Neural progenitor cell (in vitro differentiated cells): Measurements from ENCODE around the gene KLHDC4. TPM values are rescaled to one million over a fixed set of nuclear protein-coding genes. Genes with fewer than 3 reads are reported as not detected.

Source experiments
- DNase-seq: peaks from one replicate; pipeline ENCODE4 v3.0.0-alpha.2; 2016; ENCODE audit warnings: low spot score
- H2AFZ ChIP-seq: fragments of 200-600 bp; sonication (generic); replicated peaks from 2 replicates; pipeline ENCODE4 v1.6.1; 2016; ENCODE audit warnings: antibody characterized with exemption
- H3F3A ChIP-seq: fragments of 200-600 bp; sonication (generic); 2 replicates; pipeline ENCODE4 v1.6.1; 2016; ENCODE audit warnings: antibody characterized with exemption, low read depth
- H3K27ac ChIP-seq: fragments of 200-600 bp; sonication (generic); 2 replicates; pipeline ENCODE4 v1.5.1; 2016; ENCODE audit warnings: mild to moderate bottlenecking
- H3K27me3 ChIP-seq: fragments of 200-600 bp; sonication (generic); 2 replicates; pipeline ENCODE4 v1.6.1; 2016; ENCODE audit warnings: mild to moderate bottlenecking, moderate library complexity
- H3K36me3 ChIP-seq: fragments of 200-600 bp; sonication (generic); 2 replicates; pipeline ENCODE4 v1.5.1; 2016
- H3K4me1 ChIP-seq: fragments of 200-600 bp; sonication (generic); 2 replicates; pipeline ENCODE4 v1.6.1; 2016; ENCODE audit warnings: mixed run types
- H3K4me2 ChIP-seq: fragments of 200-600 bp; sonication (generic); 2 replicates; pipeline ENCODE4 v1.6.1; 2016
- H3K4me3 ChIP-seq: fragments of 200-600 bp; sonication (generic); 2 replicates; pipeline ENCODE4 v1.5.1; 2016
- H3K79me2 ChIP-seq: fragments of 200-600 bp; sonication (generic); 2 replicates; pipeline ENCODE4 v1.6.1; 2016; ENCODE audit warnings: low read depth
- H3K9ac ChIP-seq: fragments of 200-600 bp; sonication (generic); 2 replicates; pipeline ENCODE4 v1.6.1; 2016
- H3K9me3 ChIP-seq: fragments of 200-600 bp; sonication (generic); 2 replicates; pipeline ENCODE4 v1.5.1; 2016; ENCODE audit warnings: low read depth
- H4K20me1 ChIP-seq: fragments of 200-600 bp; sonication (generic); 2 replicates; pipeline ENCODE4 v1.6.1; 2016; ENCODE audit warnings: low read depth
- H3K27ac Mint-ChIP-seq: 3 replicates; pipeline ENCODE4 v1.8.0; 2021; ENCODE audit warnings: mixed read lengths
- H3K27me3 Mint-ChIP-seq: 2 replicates; pipeline ENCODE4 v1.8.0; 2022; ENCODE audit warnings: low read depth, mild to moderate bottlenecking, inconsistent platforms, moderate library complexity, mixed read lengths; ENCODE audit not compliant: insufficient read depth
- H3K36me3 Mint-ChIP-seq: 3 replicates; pipeline ENCODE4 v1.8.0; 2021; ENCODE audit warnings: mixed read lengths
- H3K4me1 Mint-ChIP-seq: 3 replicates; pipeline ENCODE4 v1.8.0; 2021; ENCODE audit warnings: mixed read lengths
- H3K4me3 Mint-ChIP-seq: 3 replicates; pipeline ENCODE4 v1.8.0; 2021; ENCODE audit warnings: mild to moderate bottlenecking, moderate library complexity, mixed read lengths
- H3K9me3 Mint-ChIP-seq: 3 replicates; pipeline ENCODE4 v1.8.0; 2020; ENCODE audit warnings: mixed read lengths
- EZH2 ChIP-seq: fragments of 200-600 bp; sonication (generic); IDR thresholded peaks from 2 replicates; pipeline ENCODE4 v1.6.1; 2017; ENCODE audit warnings: antibody characterized with exemption, mild to moderate bottlenecking, moderate library complexity
- EZH2phosphoT487 ChIP-seq: fragments of 200-600 bp; sonication (generic); IDR thresholded peaks from 2 replicates; pipeline ENCODE4 v1.6.1; 2017; ENCODE audit warnings: antibody characterized with exemption
- total RNA-seq: library from RNA; depleted of rRNA; stranded (reverse); fragments of >200 nt; gene quantifications from 2 replicates; pipeline ENCODE4 v1.2.3, GENCODE V29; 2015; ENCODE audit warnings: low replicate concordance
- TF ChIP-seq, protein P1 (sequence below): fragments of 200-600 bp; sonication (generic); IDR thresholded peaks from 2 replicates; pipeline ENCODE4 v1.5.1; 2017; ENCODE audit warnings: antibody characterized with exemption, mild to moderate bottlenecking

The KLHDC4 gene
- total RNA-seq, 1 donor from 2014 or later: 19.2 TPM

DNA sequence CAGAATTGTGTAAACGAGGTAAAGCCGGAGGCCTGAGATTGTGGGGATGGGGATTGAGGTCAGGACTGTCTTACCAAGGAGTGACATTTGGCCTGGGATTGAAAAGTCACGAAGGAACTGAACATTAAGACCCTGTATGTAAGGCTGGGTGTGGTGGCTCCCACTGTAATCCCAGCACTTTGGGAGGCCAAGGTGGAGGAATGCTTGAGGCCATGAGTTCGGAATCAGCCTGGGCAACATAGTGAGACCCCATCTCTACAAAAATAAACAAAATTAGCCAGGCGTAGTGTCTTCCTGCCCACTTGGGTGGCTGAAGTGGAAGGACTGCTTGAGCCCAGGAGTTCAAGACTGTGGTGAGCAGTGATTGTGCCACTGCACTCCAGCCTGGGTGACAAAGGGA is 88.0 kb downstream of the KLHDC4 start:
- Mint-ChIP-seq H3K4me1 (peaks cover 16% of the 10 kb centered on the region), H3K27me3 (peaks cover 8% of the 10 kb centered on the region), H3K9me3 (no peaks in the 10 kb centered on the region), H3K27ac (peak overlapping the region; percentile 48), H3K4me3 (no peak overlapping the region), H3K36me3 (peaks cover 3% of the 10 kb centered on the region)
- H2AFZ ChIP-seq: no peak overlapping the region
- no peak overlapping the region for H3K9ac ChIP-seq
- H3K4me3 ChIP-seq: no peak overlapping the region
- H3K4me1 ChIP-seq: peaks cover 8% of the 10 kb centered on the region
- no peaks in the 10 kb centered on the region for H3K9me3 ChIP-seq
- H4K20me1 ChIP-seq: peaks cover 18% of the 10 kb centered on the region
- H3K4me2 ChIP-seq: no peak overlapping the region
- H3K27me3 ChIP-seq: no peaks in the 10 kb centered on the region
- no peaks in the 10 kb centered on the region for H3K36me3 ChIP-seq
- H3K79me2 ChIP-seq: no peaks in the 10 kb centered on the region
- no peak for DNase-seq
- H3F3A ChIP-seq: no peaks in the 10 kb centered on the region
- H3K27ac ChIP-seq: no peak overlapping the region
- no peak for TF ChIP-seq EZH2phosphoT487
- no peak for TF ChIP-seq EZH2
- TF ChIP-seq, protein P1, sequence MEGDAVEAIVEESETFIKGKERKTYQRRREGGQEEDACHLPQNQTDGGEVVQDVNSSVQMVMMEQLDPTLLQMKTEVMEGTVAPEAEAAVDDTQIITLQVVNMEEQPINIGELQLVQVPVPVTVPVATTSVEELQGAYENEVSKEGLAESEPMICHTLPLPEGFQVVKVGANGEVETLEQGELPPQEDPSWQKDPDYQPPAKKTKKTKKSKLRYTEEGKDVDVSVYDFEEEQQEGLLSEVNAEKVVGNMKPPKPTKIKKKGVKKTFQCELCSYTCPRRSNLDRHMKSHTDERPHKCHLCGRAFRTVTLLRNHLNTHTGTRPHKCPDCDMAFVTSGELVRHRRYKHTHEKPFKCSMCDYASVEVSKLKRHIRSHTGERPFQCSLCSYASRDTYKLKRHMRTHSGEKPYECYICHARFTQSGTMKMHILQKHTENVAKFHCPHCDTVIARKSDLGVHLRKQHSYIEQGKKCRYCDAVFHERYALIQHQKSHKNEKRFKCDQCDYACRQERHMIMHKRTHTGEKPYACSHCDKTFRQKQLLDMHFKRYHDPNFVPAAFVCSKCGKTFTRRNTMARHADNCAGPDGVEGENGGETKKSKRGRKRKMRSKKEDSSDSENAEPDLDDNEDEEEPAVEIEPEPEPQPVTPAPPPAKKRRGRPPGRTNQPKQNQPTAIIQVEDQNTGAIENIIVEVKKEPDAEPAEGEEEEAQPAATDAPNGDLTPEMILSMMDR: no peak

DNA sequence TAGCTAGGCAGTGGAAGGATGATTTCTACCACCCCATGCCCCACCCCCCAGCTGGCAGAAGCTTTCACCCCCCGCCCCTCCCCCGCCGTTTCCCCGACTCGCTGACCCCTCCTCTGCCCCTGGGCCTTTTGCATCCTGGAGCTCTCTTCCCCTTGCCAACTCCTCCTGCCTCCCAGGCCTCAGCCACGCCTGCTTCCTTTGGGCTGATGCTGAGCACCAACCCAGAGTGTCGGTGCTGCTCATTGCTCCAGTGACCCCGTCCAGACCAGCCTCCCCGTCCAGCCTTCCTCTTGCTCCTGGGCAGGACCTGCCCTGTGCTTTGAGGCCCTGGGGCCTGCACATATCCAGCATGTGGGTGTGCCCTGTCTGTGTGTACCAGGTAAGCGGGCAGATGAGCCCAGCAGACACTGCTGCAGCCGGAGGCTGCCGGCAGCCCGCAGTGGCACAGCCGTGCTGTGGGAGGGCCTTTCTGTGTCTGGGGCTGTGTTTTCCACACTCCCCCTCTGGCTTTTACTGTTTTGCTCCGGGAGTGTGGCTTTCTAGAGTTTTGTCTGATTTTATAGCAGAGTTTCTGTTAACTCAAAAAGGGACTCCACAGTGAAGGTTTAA is 90.6 kb downstream of the KLHDC4 start:
- Mint-ChIP-seq H3K27me3 (peaks cover 5% of the 10 kb centered on the region), H3K9me3 (no peaks in the 10 kb centered on the region), H3K4me3 (peak overlapping the region; percentile 43), H3K36me3 (no peaks in the 10 kb centered on the region), H3K4me1 (peaks cover 13% of the 10 kb centered on the region), H3K27ac (no peak overlapping the region)
- Histone ChIP-seq H3K9me3 (no peaks in the 10 kb centered on the region), H3K4me2 (peak overlapping the region; percentile 35), H3K27ac (no peak overlapping the region), H3K9ac (peak overlapping the region; percentile 14), H3K36me3 (no peaks in the 10 kb centered on the region), H2AFZ (no peak overlapping the region), H3K4me3 (no peak overlapping the region), H3K27me3 (no peaks in the 10 kb centered on the region), H3F3A (no peaks in the 10 kb centered on the region), H3K4me1 (peaks cover 8% of the 10 kb centered on the region), H3K79me2 (no peaks in the 10 kb centered on the region), H4K20me1 (peaks cover 11% of the 10 kb centered on the region)
- TF ChIP-seq, protein P1: no peak
- TF ChIP-seq EZH2phosphoT487: no peak
- no peak for TF ChIP-seq EZH2
- DNase-seq: peak; percentile 32

DNA sequence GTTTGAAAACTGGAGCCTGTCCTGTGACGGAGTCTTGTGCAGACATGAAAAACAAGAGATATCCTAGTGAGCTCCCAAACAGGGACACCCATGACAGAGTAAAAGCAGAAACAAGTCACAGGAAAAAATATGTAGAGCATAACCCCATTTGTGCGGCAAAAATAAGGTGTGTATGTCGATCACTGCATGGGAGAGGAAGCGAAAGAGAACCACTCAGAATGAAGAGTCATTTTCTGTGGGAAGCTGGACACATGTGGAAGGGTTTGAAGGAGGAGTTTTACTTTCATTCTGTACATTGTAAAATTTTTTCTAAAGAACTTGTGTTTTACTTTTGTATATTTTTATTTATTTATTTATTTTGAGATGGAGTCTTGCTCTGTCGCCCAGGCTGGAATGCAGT is 91.4 kb downstream of the KLHDC4 start:
- H3K27ac Mint-ChIP-seq: no peak overlapping the region
- H3K27me3 ChIP-seq: no peaks in the 10 kb centered on the region
- no peaks in the 10 kb centered on the region for H3K9me3 ChIP-seq
- H3K9ac ChIP-seq: no peak overlapping the region
- no peak overlapping the region for H3K4me3 Mint-ChIP-seq
- no peak for DNase-seq
- no peaks in the 10 kb centered on the region for H3F3A ChIP-seq
- H3K9me3 Mint-ChIP-seq: no peaks in the 10 kb centered on the region
- H3K4me2 ChIP-seq: no peak overlapping the region
- H3K4me1 ChIP-seq: peaks cover 8% of the 10 kb centered on the region
- H4K20me1 ChIP-seq: peaks cover 4% of the 10 kb centered on the region
- H3K36me3 ChIP-seq: no peaks in the 10 kb centered on the region
- H3K27ac ChIP-seq: no peak overlapping the region
- H3K79me2 ChIP-seq: no peaks in the 10 kb centered on the region
- H2AFZ ChIP-seq: no peak overlapping the region
- no peaks in the 10 kb centered on the region for H3K36me3 Mint-ChIP-seq
- peaks cover 6% of the 10 kb centered on the region for H3K27me3 Mint-ChIP-seq
- peaks cover 13% of the 10 kb centered on the region for H3K4me1 Mint-ChIP-seq
- no peak overlapping the region for H3K4me3 ChIP-seq
- TF ChIP-seq EZH2phosphoT487: no peak
- TF ChIP-seq, protein P1: no peak
- TF ChIP-seq EZH2: no peak
